IPS-18a (cell line): ENCODE data around the gene GLT8D2.

Experiments
- H3K27ac ChIP-seq: one replicate; pipeline ENCODE4 v1.5.1; 2013; ENCODE audit warnings: low read length
- H3K27me3 ChIP-seq: one replicate; pipeline ENCODE4 v1.6.1; 2013; ENCODE audit warnings: mild to moderate bottlenecking, low read length; ENCODE audit not compliant: control insufficient read depth, insufficient read depth
- H3K36me3 ChIP-seq: one replicate; pipeline ENCODE4 v1.6.1; 2013; ENCODE audit warnings: low read depth, low read length; ENCODE audit not compliant: control insufficient read depth
- H3K4me1 ChIP-seq: one replicate; pipeline ENCODE4 v1.6.1; 2013; ENCODE audit warnings: low read depth, low read length; ENCODE audit not compliant: control insufficient read depth
- H3K4me3 ChIP-seq: one replicate; pipeline ENCODE4 v1.5.1; 2013; ENCODE audit warnings: low read length
- H3K9ac ChIP-seq: one replicate; pipeline ENCODE4 v1.6.1; 2013; ENCODE audit warnings: mild to moderate bottlenecking, low read length, moderate library complexity
- H3K9me3 ChIP-seq: one replicate; pipeline ENCODE4 v1.6.1; 2013; ENCODE audit warnings: low read depth, low read length; ENCODE audit not compliant: control insufficient read depth

GLT8D2 gene, protein sequence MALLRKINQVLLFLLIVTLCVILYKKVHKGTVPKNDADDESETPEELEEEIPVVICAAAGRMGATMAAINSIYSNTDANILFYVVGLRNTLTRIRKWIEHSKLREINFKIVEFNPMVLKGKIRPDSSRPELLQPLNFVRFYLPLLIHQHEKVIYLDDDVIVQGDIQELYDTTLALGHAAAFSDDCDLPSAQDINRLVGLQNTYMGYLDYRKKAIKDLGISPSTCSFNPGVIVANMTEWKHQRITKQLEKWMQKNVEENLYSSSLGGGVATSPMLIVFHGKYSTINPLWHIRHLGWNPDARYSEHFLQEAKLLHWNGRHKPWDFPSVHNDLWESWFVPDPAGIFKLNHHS

DNA sequence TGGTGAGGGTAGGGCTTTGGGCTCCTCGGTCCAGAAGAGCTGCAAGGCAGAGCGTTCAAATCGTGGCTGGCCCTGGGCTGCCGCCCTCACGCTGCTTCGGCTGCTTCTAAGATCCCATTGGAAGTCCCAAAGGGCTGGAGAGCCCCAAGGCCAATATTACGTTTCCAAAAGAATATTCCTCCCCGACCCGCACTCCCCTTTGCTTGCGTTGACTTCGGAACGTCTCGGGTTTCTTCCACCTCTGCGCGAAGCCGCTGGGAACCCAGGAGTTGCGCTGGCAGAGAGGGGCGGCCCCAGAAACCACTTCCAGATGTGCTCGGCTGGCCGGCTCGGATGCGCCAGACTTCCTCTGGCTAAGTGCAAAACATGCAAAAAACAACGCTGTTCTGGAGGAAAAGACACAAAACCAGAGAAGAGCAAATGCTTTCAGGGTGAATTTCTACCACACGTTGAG lies at the start of gene GLT8D2:
Gene GLT8D2, minus strand, starts transcription at position 285 of the 454 bp plus-strand sequence. CDS start 30,539 bp downstream, outside the sequence.
- H3K27ac ChIP-seq: no peak within 1 kb of the TSS
- peak within 1 kb of the TSS; percentile 81 for H3K4me3 ChIP-seq
- peaks cover 4% of the 10 kb centered on the region for H3K4me1 ChIP-seq
- H3K27me3 ChIP-seq: peaks cover 36% of the 10 kb centered on the region
- no peaks in the 10 kb centered on the region for H3K9me3 ChIP-seq
- no peaks in the 10 kb centered on the region for H3K36me3 ChIP-seq
- H3K9ac ChIP-seq: peak within 1 kb of the TSS; percentile 68

DNA sequence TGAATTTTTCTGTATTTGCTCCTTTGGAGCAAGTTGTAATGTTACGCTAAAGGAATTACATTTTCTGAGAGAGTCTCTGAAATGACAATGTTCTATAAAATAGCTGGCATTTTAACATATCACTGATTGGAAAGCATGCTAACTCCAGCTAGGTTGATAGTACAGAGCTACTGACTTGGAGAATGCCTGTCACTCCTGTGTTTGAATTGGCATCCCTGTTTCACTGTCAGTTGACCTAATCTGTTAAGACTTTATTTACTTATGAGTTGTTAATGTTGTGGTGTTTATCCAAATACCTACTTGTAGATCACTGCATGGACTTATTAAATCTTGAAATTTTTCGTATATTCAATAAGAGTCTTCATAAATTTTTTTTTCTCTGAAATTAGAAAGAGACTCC lies 48.0 kb upstream of the GLT8D2 start:
- Histone ChIP-seq H3K27me3 (no peaks in the 10 kb centered on the region), H3K9me3 (no peaks in the 10 kb centered on the region), H3K36me3 (no peaks in the 10 kb centered on the region), H3K27ac (no peak overlapping the region), H3K9ac (no peak overlapping the region), H3K4me1 (no peaks in the 10 kb centered on the region), H3K4me3 (no peak overlapping the region)

DNA sequence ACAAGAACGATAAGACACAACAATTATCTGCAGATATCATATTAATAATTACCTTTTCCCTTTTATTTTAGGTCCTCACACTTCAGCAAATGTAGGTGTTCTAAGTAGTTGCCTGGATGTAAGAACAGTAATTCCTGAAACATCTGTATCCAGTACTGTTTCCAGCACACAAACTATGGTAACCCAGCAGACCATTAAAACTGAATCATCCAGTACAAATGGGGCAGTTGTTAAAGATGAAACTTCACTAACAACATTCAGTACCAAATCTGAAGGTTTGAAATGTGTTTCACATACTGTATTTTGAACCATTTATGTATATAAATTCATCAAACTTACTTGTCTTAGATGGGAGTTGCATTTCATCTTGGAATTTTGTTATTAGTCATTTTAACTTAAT lies 45.3 kb upstream of the GLT8D2 start:
- no peaks in the 10 kb centered on the region for H3K9me3 ChIP-seq
- H3K4me1 ChIP-seq: no peaks in the 10 kb centered on the region
- H3K36me3 ChIP-seq: no peaks in the 10 kb centered on the region
- no peak overlapping the region for H3K4me3 ChIP-seq
- H3K9ac ChIP-seq: no peak overlapping the region
- no peak overlapping the region for H3K27ac ChIP-seq
- H3K27me3 ChIP-seq: no peaks in the 10 kb centered on the region

DNA sequence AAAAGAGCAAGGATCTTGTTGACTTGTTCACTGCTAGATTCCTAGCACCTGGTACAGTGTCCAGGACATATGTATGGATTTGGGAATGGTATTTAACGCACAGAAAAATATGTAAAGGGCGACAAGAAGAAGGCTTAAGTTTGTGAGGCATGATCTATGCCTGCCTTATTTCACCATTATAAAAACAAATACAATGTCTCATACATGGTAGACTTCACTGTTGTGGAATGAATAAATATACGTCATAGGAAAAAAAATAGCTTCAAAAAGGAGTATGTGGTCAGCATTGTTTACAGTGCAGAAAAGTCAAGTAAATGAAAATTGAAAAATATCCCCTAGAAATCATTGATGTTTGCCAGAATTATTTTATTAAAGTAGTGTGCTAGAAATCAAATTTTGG lies 44.3 kb upstream of the GLT8D2 start:
- Histone ChIP-seq H3K36me3 (no peaks in the 10 kb centered on the region), H3K9me3 (no peaks in the 10 kb centered on the region), H3K4me3 (no peak overlapping the region), H3K27ac (no peak overlapping the region), H3K9ac (no peak overlapping the region), H3K27me3 (no peaks in the 10 kb centered on the region), H3K4me1 (no peaks in the 10 kb centered on the region)

DNA sequence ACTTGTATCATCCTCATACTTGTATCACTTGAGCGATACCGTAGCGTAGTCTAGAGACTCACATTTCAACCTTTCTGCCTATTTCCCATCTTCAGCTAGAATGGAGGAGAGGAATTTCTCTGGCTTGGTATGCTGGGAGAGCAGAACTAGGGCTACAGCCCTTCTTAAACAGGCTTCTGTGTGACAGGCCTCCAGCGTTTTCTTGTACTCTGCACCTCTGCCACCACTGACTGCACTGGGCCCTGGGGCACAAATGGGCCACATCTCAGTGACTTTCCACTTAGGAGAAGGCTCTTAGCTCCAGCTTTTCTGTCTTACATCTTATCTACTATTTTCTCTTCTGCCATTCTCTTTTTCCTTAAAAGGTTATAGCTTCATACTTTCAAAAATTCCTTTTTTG lies 41.1 kb upstream of the GLT8D2 start:
- H3K4me3 ChIP-seq: no peak overlapping the region
- no peak overlapping the region for H3K27ac ChIP-seq
- no peaks in the 10 kb centered on the region for H3K9me3 ChIP-seq
- H3K4me1 ChIP-seq: no peaks in the 10 kb centered on the region
- H3K27me3 ChIP-seq: no peaks in the 10 kb centered on the region
- no peaks in the 10 kb centered on the region for H3K36me3 ChIP-seq
- no peak overlapping the region for H3K9ac ChIP-seq

DNA sequence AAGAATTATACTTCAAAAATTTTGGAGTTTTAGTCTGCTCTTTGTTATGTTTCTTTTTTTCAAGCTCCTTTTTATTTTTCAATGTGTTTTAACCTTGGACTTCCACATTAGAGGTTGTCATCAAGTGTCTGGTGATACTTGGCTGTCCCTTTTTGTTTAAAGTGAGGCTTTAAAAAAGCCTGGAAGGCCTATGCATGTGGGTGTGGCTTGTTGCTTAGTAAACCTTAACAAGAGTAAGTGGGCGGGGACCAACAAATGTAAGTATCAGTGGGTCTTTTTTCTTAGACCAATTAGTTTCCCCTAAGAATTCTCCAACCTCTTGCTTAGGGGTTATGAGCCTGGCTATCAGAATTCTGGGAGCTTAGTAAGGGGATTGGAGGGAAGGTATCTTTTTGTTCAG lies 40.7 kb upstream of the GLT8D2 start:
- Histone ChIP-seq H3K36me3 (no peaks in the 10 kb centered on the region), H3K27ac (no peak overlapping the region), H3K9ac (no peak overlapping the region), H3K9me3 (no peaks in the 10 kb centered on the region), H3K27me3 (no peaks in the 10 kb centered on the region), H3K4me1 (no peaks in the 10 kb centered on the region), H3K4me3 (no peak overlapping the region)

DNA sequence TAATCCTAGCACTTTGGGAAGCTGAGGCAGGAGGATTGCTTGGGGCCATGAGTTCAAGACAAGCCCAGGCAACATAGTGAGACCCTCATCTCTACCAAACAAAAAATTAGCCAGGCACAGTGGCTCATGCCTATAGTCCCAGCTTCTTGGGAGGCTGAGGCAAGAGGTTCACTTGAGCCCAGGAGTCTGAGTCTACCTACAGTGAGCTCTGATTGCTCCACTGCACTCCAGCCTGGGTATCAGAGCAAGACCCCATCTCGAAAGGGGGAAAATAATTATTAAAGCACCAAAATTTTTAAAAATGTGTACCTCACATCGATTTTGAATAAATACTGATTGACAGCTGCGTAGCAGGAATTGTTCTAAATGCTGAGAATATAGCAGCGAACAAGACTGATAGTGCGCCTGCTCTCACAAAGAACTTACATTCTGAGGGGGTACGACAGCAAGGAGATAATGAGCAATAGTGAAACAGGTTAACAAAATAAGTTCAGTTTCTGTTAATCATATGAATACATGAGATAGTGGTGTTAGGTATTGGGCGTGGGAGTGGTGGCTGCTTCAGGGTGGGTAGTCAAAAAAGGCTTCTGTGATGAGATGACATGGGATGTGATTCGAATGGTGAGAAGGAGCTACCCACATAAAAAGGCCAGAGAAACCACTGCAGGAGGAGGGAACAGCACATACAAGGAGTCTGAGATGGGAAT lies 33.9 kb upstream of the GLT8D2 start:
- H3K9ac ChIP-seq: no peak overlapping the region
- no peaks in the 10 kb centered on the region for H3K36me3 ChIP-seq
- H3K27me3 ChIP-seq: no peaks in the 10 kb centered on the region
- no peaks in the 10 kb centered on the region for H3K9me3 ChIP-seq
- H3K27ac ChIP-seq: no peak overlapping the region
- no peaks in the 10 kb centered on the region for H3K4me1 ChIP-seq
- H3K4me3 ChIP-seq: no peak overlapping the region

DNA sequence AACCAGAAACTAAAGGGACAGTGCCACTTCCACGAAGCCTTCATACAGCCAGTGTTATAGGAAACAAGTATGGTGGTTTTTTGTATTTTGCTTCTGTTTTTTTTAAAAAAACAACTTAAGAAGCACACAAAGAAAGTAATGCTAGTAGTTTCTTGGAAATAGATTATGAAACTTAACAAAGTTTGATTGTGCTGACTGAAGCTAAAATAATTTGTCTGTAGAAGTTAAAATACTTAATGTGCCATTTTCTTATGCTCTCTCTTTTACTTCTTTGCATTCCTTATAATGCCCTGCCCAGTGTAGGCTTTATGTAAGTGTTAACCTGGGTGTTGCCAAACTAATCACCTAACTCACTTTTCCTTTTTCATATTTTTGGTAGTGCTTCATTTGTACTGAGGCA lies 30.8 kb upstream of the GLT8D2 start:
- H3K9ac ChIP-seq: no peak overlapping the region
- no peaks in the 10 kb centered on the region for H3K4me1 ChIP-seq
- H3K36me3 ChIP-seq: no peaks in the 10 kb centered on the region
- H3K4me3 ChIP-seq: no peak overlapping the region
- H3K27ac ChIP-seq: no peak overlapping the region
- H3K27me3 ChIP-seq: no peaks in the 10 kb centered on the region
- no peaks in the 10 kb centered on the region for H3K9me3 ChIP-seq

DNA sequence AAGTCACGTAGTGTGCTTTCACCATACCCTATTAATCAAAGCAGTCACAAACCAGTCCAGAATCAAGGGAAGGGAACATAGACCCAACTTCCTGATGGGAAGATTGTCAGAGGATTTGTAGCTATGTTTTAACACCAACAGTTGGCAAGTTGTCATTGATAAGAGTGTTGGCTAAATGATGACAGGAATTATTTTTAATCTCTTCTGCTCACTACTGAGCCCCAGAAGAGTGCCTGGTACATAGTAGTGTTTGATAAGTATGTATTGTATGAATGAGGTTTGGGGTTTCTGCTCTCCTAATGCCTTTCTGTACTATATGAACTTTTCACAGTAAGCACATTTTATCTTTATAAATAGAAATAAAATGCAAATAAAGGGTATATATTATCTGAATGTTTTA lies 29.0 kb upstream of the GLT8D2 start:
- no peaks in the 10 kb centered on the region for H3K9me3 ChIP-seq
- no peak overlapping the region for H3K4me3 ChIP-seq
- no peaks in the 10 kb centered on the region for H3K27me3 ChIP-seq
- no peak overlapping the region for H3K27ac ChIP-seq
- no peak overlapping the region for H3K9ac ChIP-seq
- no peaks in the 10 kb centered on the region for H3K36me3 ChIP-seq
- no peaks in the 10 kb centered on the region for H3K4me1 ChIP-seq

DNA sequence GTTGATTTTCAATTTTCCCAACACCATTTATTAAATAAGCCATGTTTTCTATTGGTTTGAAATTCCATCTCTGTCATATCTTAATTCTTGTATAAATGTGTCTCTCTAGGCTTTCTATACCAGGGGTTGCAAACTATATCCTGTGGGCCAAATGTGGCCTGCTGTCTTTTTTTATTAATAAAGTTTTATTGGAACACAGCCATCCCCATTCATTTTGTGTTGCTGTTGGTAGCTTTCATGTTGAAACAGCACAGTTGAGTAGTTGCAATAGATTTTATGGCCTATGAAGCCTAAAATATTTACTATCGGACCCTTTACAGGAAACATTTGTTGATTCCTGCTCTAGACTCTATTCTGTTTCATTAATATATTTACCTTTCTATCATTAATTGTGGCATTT lies 23.7 kb upstream of the GLT8D2 start:
- no peaks in the 10 kb centered on the region for H3K27me3 ChIP-seq

DNA sequence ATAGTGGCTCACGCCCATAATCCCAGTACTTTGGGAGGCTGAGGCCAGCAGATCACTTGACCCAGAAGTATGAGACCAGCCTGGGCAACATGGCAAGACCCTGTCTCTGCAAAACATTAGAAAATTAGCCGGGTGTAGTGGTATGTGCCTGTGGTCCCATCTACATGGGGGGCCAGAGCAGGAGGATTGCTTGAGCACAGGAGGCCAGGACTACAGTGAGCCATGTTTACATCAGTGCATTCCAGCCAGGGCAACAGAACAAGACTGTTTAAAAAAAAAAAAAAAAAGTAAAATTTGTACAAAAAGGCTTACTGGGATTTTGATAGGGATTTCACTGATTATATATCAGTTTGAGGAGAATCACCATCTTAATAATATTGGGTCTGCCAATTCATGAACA lies 22.1 kb upstream of the GLT8D2 start:
- H3K4me3 ChIP-seq: no peak overlapping the region
- H3K36me3 ChIP-seq: no peaks in the 10 kb centered on the region
- H3K9ac ChIP-seq: no peak overlapping the region
- no peaks in the 10 kb centered on the region for H3K27me3 ChIP-seq
- H3K9me3 ChIP-seq: no peaks in the 10 kb centered on the region
- H3K4me1 ChIP-seq: no peaks in the 10 kb centered on the region
- no peak overlapping the region for H3K27ac ChIP-seq

More for the DNA sequence above, 23.7 kb upstream of the GLT8D2 start:
- Histone ChIP-seq H3K36me3 (no peaks in the 10 kb centered on the region), H3K4me3 (no peak overlapping the region), H3K4me1 (no peaks in the 10 kb centered on the region), H3K9ac (no peak overlapping the region), H3K27ac (no peak overlapping the region), H3K9me3 (no peaks in the 10 kb centered on the region)
